ENCODE measurements around the gene MMRN2. TPM values are rescaled to one million over a fixed set of nuclear protein-coding genes. Genes with fewer than 3 reads are reported as not detected.

MMRN2 gene
- total RNA-seq, 1 experiment from 2014 or later: 8.3 TPM

DNA sequence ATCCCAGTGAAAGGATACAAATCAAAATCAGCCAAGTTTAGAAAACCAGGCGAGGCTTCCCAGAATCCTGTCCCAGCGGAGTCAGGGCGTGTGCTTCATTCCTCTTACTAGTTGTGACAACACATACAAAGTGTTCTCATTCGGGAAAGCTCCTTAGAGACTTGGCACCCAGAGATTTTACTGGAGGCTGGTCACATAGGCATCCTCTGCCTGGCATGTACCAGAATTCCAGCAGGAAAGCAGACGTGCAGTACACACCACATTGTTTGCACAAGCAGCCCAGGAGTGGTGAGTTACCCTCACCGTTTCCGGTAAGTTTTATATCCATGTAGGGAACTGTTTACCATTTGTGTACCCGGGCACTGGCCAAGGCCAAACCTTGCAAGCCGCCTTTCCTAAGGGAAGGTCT lies 34.9 kb downstream of the MMRN2 start:
- DNase-seq (ENCODE audit: low read depth, low spot score) (no peak), ATAC-seq (no peak)
- ChIA-PET CTCF (no interaction called here), RAD21 (ENCODE audit: low non-redundant PET in 1 of 2, low total read pairs in 2 of 2, uncharacterized antibody in 2 of 2, unreplicated experiment in 2 of 2) (no interaction called here), POLR2A (no interaction called here)
- no peak overlapping the region for H3K4me3 ChIP-seq (replicated peaks in 1 of 2; ENCODE audit: low read depth in 1 of 2, low read length in 2 of 2)
- no peak overlapping the region for H3K9ac ChIP-seq (ENCODE audit: low read length)
- no peaks in the 10 kb centered on the region for H3K9me2 ChIP-seq (ENCODE audit: insufficient read depth)
- H2AFZ ChIP-seq (ENCODE audit: low read depth, low read length, poor library complexity, severe bottlenecking): no peak overlapping the region
- intact Hi-C loops (cut with micrococcal nuclease): no loop called here
- H3K4me1 ChIP-seq (ENCODE audit: control insufficient read depth in 1 of 2, insufficient read depth in 2 of 2, low read length in 2 of 2): peaks cover 0 to 7% of the 10 kb centered on the region in 2 experiments; a peak in 1 of 4 replicates
- H3K79me2 ChIP-seq (ENCODE audit: insufficient read depth, low read length): no peaks in the 10 kb centered on the region
- no peaks in the 10 kb centered on the region for H3K27me3 ChIP-seq (ENCODE audit: insufficient read depth, low read length)
- H3K4me2 ChIP-seq (ENCODE audit: low read length): no peak overlapping the region
- no peaks in the 10 kb centered on the region for H3K9me3 ChIP-seq (ENCODE audit: control insufficient read depth in 1 of 2, insufficient read depth in 1 of 2, low read depth in 1 of 2, low read length in 2 of 2)
- no peak overlapping the region for H3K27ac ChIP-seq (ENCODE audit: low read depth, low read length)
- H3K36me3 ChIP-seq (ENCODE audit: control insufficient read depth in 1 of 2, insufficient read depth in 2 of 2, low read length in 2 of 2): peaks cover 4 to 12% of the 10 kb centered on the region in 2 experiments; a peak in 2 of 4 replicates
- H4K20me1 ChIP-seq (ENCODE audit: insufficient read depth): no peaks in the 10 kb centered on the region
- no peak for TF ChIP-seq RAD21 (IDR thresholded peaks at IDR 0.05; ENCODE audit: low read depth)
- no peak for TF ChIP-seq REST (IDR thresholded peaks at IDR 0.05; ENCODE audit: low read depth)
- no TSS peak for BruUV-seq (replicated peaks)

DNA sequence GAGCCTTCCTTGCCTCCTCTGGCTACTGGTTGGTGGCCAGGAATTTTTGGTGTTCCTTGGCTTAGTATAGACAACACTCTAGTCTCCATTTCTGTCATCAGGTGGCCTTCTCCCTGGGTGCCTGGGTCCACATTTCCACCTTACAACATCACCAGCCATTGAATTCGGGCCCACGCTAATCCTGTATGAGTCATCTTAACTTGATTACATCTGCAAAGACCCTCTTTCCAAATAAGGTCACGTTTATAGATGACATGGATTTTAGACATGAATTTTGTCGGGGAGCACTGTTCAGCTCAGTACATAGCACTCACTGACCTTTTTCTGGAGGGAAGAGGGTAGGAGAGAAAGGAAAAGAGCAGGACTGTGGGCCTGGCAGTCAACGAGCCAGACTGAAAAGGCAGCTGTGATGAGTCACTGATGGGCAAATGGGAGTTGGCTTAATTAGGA lies 39.4 kb downstream of the MMRN2 start:
- no TSS peak for BruUV-seq (replicated peaks)
- no peaks in the 10 kb centered on the region for H3K79me2 ChIP-seq (ENCODE audit: insufficient read depth, low read length)
- no peak overlapping the region for H3K9ac ChIP-seq (ENCODE audit: low read length)
- no peaks in the 10 kb centered on the region for H4K20me1 ChIP-seq (ENCODE audit: insufficient read depth)
- intact Hi-C loops (cut with micrococcal nuclease): no loop called here
- no peaks in the 10 kb centered on the region for H3K9me2 ChIP-seq (ENCODE audit: insufficient read depth)
- POLR2A ChIA-PET: no interaction called here
- H2AFZ ChIP-seq (ENCODE audit: low read depth, low read length, poor library complexity, severe bottlenecking): no peak overlapping the region
- RAD21 ChIA-PET (ENCODE audit: low non-redundant PET in 1 of 2, low total read pairs in 2 of 2, uncharacterized antibody in 2 of 2, unreplicated experiment in 2 of 2): no interaction called here
- no peak overlapping the region for H3K4me3 ChIP-seq (replicated peaks in 1 of 2; ENCODE audit: low read depth in 1 of 2, low read length in 2 of 2)
- TF ChIP-seq FOSL1 (IDR thresholded peaks at IDR 0.05; ENCODE audit: low read depth) (0 out of 2 replicates have a peak, but pooled peaks have one; percentile 26), SRF (IDR thresholded peaks at IDR 0.05; ENCODE audit: low read depth) (no peak), ZBTB33 (IDR thresholded peaks at IDR 0.05; ENCODE audit: extremely low read depth, insufficient replicate concordance, low read length) (no peak)
- no peak overlapping the region for H3K27ac ChIP-seq (ENCODE audit: low read depth, low read length)
- H3K9me3 ChIP-seq (ENCODE audit: control insufficient read depth in 1 of 2, insufficient read depth in 1 of 2, low read depth in 1 of 2, low read length in 2 of 2): no peaks in the 10 kb centered on the region
- no peak overlapping the region for H3K4me2 ChIP-seq (ENCODE audit: low read length)
- ATAC-seq (no peak), DNase-seq (ENCODE audit: low read depth, low spot score) (no peak)
- CTCF ChIA-PET: no interaction called here
- H3K27me3 ChIP-seq (ENCODE audit: insufficient read depth, low read length): no peaks in the 10 kb centered on the region
- peaks cover 0 to 7% of the 10 kb centered on the region in 2 experiments; a peak in 1 of 4 replicates for H3K4me1 ChIP-seq (ENCODE audit: control insufficient read depth in 1 of 2, insufficient read depth in 2 of 2, low read length in 2 of 2)
- H3K36me3 ChIP-seq (ENCODE audit: control insufficient read depth in 1 of 2, insufficient read depth in 2 of 2, low read length in 2 of 2): peaks cover 14 to 16% of the 10 kb centered on the region in 2 experiments; a peak in 2 of 4 replicates
